Activated T-helper 1 cell treated with anti-CD3 and anti-CD28 coated beads, Interleukin-12 subunit alpha, Interleukin-12 subunit beta, Interleukin-2, Interleukin-4 antibody, amounts not matched to agents 30 ng/mL and 10 ng/mL and 1 ng/mL, durations not matched to agents 14 hours and 24 hours and 36 hours (primary cell): ENCODE results near the gene ABCA7. TPM values are rescaled to one million over a fixed set of nuclear protein-coding genes. Genes with fewer than 3 reads are reported as not detected.

Experiments used
- DNase-seq: peaks from one replicate; pipeline ENCODE4 v3.0.0; 2021; ENCODE audit warnings: low spot score
- H3K27ac Mint-ChIP-seq: one replicate; pipeline ENCODE4 v1.8.0; 2021; ENCODE audit warnings: mild to moderate bottlenecking, mixed read lengths
- H3K27me3 Mint-ChIP-seq: one replicate; pipeline ENCODE4 v1.8.0; 2022; ENCODE audit warnings: mild to moderate bottlenecking, moderate library complexity, mixed read lengths; ENCODE audit not compliant: insufficient read depth
- H3K36me3 Mint-ChIP-seq: one replicate; pipeline ENCODE4 v1.8.0; 2021; ENCODE audit warnings: low read depth, mixed read lengths
- H3K4me1 Mint-ChIP-seq: one replicate; pipeline ENCODE4 v1.8.0; 2021; ENCODE audit warnings: low read depth, mixed read lengths
- H3K4me3 Mint-ChIP-seq: one replicate; pipeline ENCODE4 v1.8.0; 2021; ENCODE audit warnings: mild to moderate bottlenecking, moderate library complexity, mixed read lengths
- H3K9me3 Mint-ChIP-seq: one replicate; pipeline ENCODE4 v1.8.0; 2021; ENCODE audit warnings: mixed read lengths
- intact Hi-C: fragments of 100-400 bp; cut with micrococcal nuclease; formaldehyde crosslinking; loops from one replicate; pipeline ENCODE4 v1.15.1; 2024
- total RNA-seq: library from RNA; stranded (reverse); gene quantifications from 2 replicates; pipeline ENCODE4 v1.2.3, GENCODE V29; 2022

Gene ABCA7
- total RNA-seq, 1 donor from 2014 or later, result 15.8 TPM

GRCh38 chr19:996051-996838 lies 43.7 kb upstream of the ABCA7 start:
- peak overlapping the region; percentile 47 for H3K4me3 Mint-ChIP-seq
- no peak overlapping the region for H3K27ac Mint-ChIP-seq
- H3K27me3 Mint-ChIP-seq, result peaks cover 33% of the 10 kb centered on the region
- no peaks in the 10 kb centered on the region for H3K9me3 Mint-ChIP-seq
- H3K4me1 Mint-ChIP-seq, result peaks cover 5% of the 10 kb centered on the region
- intact Hi-C loops, result no loop called here
- H3K36me3 Mint-ChIP-seq, result peaks cover 6% of the 10 kb centered on the region
- peak; percentile 69 for DNase-seq

DNA sequence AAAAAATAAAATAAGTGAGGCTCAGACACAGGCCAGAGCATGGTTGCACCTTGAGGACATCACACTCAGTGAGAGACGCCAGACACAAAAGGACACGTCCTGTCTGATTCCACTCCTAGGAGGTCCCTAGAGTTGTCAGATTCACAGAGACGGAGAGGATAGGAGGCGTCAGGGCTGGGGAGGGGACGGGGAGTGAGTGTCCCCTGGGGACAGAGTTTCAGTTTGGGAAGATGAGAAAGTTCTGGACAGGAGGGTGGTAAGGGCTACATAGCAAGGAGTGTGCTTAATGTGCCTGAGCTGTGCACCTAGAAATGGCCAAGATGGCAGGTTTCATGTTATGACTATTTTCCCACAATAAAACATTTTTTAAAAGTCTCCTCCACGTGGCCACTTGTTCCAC lies 41.8 kb upstream of the ABCA7 start:
- Mint-ChIP-seq H3K4me1 (peaks cover 5% of the 10 kb centered on the region), H3K9me3 (no peaks in the 10 kb centered on the region), H3K27me3 (peaks cover 38% of the 10 kb centered on the region), H3K4me3 (no peak overlapping the region), H3K36me3 (peaks cover 4% of the 10 kb centered on the region), H3K27ac (no peak overlapping the region)
- intact Hi-C loops, result no loop called here
- DNase-seq, result no peak

DNA sequence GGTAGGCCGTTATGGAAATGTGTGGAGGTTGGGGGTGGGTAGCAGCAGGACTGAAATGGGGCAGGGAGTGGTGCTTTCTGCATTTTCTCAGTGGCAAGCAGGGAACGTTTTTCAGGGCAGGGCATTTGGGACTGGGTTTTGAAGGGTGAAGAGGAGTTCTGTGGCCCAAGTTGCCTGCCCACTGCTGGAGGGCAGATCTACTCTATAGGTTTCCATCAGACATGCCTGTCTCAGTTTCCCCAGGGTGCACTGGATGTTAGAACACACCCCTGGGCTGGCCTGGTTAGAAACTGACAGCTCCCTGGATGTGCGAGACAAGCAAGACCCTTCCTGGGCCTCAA lies 40.6 kb upstream of the ABCA7 start:
- Mint-ChIP-seq H3K9me3 (no peaks in the 10 kb centered on the region), H3K4me1 (peaks cover 5% of the 10 kb centered on the region), H3K27me3 (peaks cover 38% of the 10 kb centered on the region), H3K27ac (no peak overlapping the region), H3K36me3 (no peaks in the 10 kb centered on the region), H3K4me3 (peak overlapping the region; percentile 47)
- intact Hi-C loops, result no loop called here
- DNase-seq, result no peak

- Mint-ChIP-seq H3K36me3 (no peaks in the 10 kb centered on the region), H3K4me1 (peaks cover 5% of the 10 kb centered on the region), H3K27ac (no peak within 1 kb of the TSS), H3K9me3 (no peaks in the 10 kb centered on the region), H3K4me3 (peak within 1 kb of the TSS; percentile 47), H3K27me3 (peaks cover 38% of the 10 kb centered on the region)
- DNase-seq, result peak; percentile 43
- intact Hi-C loops, result loop anchor here (2.0 kb wide), 2 partner anchors 137 to 229 kb away; no protein-coding TSS in a partner anchor
These were observed 39.8 kb upstream of the ABCA7 start, which contains the start of gene GRIN3B for GRCh38 chr19:1000095-1000494. GRIN3B (plus strand) TSS chr19:1000419; CDS start chr19:1000438, 19 bp downstream.

DNA sequence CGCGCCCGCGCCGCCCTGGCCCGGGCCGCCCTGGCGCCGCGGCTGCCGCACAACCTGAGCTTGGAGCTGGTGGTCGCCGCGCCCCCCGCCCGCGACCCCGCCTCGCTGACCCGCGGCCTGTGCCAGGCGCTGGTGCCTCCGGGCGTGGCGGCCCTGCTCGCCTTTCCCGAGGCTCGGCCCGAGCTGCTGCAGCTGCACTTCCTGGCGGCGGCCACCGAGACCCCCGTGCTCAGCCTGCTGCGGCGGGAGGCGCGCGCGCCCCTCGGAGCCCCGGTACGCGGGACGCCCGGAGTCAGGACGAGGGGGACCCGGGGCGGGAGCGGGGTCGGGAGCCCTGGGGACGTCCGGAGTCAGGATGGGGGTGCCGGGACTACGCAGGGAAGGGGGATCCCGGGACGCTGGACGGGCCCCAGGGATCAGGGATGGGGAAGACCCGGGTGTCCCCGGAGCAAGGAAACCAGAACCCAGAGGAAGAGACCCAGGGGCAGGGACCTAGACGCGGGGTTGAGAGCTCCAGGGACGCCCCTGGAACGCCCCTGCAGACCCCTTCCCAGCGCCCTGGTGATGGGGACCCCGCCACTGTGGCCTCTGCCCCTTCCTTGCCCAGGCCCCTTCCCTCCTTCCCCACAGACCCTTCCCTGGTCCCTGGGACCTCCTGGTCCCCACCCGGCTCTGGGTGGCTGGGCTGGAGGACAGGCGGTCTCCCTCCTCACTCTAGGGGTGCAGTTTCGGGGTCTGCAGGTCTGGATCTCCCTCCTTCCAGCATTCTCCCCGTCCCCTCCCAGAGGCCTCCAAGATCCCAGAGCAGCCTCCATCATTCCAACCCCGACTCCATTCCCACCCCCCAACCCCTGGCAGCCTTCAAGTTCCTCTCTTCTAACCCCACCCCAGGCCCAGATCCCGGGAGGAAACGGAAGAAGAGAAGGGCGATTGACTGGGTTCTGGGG lies 39.0 kb upstream of the ABCA7 start:
- H3K36me3 Mint-ChIP-seq, result no peaks in the 10 kb centered on the region
- intact Hi-C loops, result loop anchor here (1.0 to 2.0 kb wide), 3 partner anchors 80 to 230 kb away; no protein-coding TSS in a partner anchor
- DNase-seq, result no peak
- H3K9me3 Mint-ChIP-seq, result no peaks in the 10 kb centered on the region
- no peak overlapping the region for H3K4me3 Mint-ChIP-seq
- H3K27ac Mint-ChIP-seq, result no peak overlapping the region
- H3K27me3 Mint-ChIP-seq, result peaks cover 38% of the 10 kb centered on the region
- H3K4me1 Mint-ChIP-seq, result peaks cover 5% of the 10 kb centered on the region

DNA sequence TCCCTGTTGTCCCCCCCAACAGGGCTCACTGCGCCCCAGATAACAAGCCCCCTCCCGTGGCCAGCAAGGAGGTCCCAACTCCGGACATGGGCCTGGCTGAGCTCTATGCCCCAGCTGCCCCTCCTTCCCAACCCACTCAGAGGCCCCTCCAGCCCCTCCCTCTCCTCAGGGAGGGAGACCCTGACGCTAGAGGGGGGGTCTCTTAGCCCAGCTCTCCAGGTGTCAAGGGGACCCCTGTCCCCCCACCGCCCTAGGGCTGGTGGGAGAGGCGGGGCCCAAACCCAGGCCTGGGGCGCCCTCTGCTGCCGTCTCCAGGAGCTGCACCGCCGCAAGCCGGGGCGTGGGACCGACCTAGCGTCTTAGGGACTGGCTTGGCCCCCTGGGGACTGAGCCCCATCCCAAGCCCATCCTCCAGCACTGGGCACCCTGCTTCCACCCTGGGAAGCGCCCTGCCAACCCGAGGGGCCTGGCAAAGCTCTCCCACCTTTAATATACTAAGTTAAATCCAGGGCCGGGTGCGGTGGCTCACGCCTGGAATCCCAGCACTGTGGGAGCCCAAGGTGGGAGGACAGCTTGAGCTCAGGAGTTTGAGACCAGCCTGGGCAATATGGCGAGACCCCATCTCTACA lies 38.3 kb upstream of the ABCA7 start:
- H3K4me1 Mint-ChIP-seq, result peaks cover 5% of the 10 kb centered on the region

DNA sequence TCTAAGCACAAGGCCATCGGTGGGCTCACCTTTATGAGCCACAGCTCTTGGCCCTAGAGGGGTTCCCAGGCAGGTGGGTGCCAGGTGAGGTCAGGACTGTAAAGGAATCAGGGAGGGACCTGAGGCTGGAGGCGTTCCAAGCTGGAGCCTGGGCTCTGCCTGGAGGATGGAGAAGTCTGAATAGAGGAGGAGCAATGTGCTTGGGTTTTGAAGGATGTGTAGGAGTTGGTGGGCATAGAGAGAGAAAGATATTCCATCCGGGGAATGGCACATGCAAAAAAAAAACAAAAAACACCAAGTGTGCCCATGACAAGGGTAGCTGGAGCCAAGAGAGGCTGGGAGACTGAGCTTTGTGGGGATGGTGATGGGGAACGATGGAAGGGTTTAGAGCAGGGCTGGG lies 37.3 kb upstream of the ABCA7 start:
- H3K4me3 Mint-ChIP-seq, result no peak overlapping the region
- intact Hi-C loops, result no loop called here
- no peaks in the 10 kb centered on the region for H3K9me3 Mint-ChIP-seq
- H3K36me3 Mint-ChIP-seq, result no peaks in the 10 kb centered on the region
- peaks cover 25% of the 10 kb centered on the region for H3K27me3 Mint-ChIP-seq
- H3K4me1 Mint-ChIP-seq, result peaks cover 5% of the 10 kb centered on the region
- no peak for DNase-seq
- no peak overlapping the region for H3K27ac Mint-ChIP-seq

More for the DNA sequence above, 38.3 kb upstream of the ABCA7 start:
- Mint-ChIP-seq H3K9me3 (no peaks in the 10 kb centered on the region), H3K4me3 (no peak overlapping the region), H3K36me3 (no peaks in the 10 kb centered on the region), H3K27me3 (peaks cover 33% of the 10 kb centered on the region), H3K27ac (no peak overlapping the region)
- intact Hi-C loops, result loop anchor here (1.0 to 2.0 kb wide), 3 partner anchors 80 to 231 kb away; no protein-coding TSS in a partner anchor
- DNase-seq, result peak; percentile 58

- Mint-ChIP-seq H3K9me3 (no peaks in the 10 kb centered on the region), H3K4me3 (no peak overlapping the region), H3K4me1 (peaks cover 5% of the 10 kb centered on the region), H3K27ac (no peak overlapping the region), H3K36me3 (peaks cover under 1% of the 10 kb centered on the region), H3K27me3 (peaks cover 20% of the 10 kb centered on the region)
- intact Hi-C loops, result no loop called here
- no peak for DNase-seq
These were observed 36.6 kb upstream of the ABCA7 start for GRCh38 chr19:1003283-1003682.

- intact Hi-C loops, result no loop called here
- peaks cover 2% of the 10 kb centered on the region for H3K36me3 Mint-ChIP-seq
- no peaks in the 10 kb centered on the region for H3K9me3 Mint-ChIP-seq
- H3K4me3 Mint-ChIP-seq, result no peak overlapping the region
- H3K27me3 Mint-ChIP-seq, result peaks cover 13% of the 10 kb centered on the region
- peaks cover 2% of the 10 kb centered on the region for H3K4me1 Mint-ChIP-seq
- DNase-seq, result no peak
- H3K27ac Mint-ChIP-seq, result no peak overlapping the region
These were observed 35.6 kb upstream of the ABCA7 start for GRCh38 chr19:1004204-1004802.

GRCh38 chr19:1004803-1005664 lies 34.9 kb upstream of the ABCA7 start:
- no peak for DNase-seq
- Mint-ChIP-seq H3K4me3 (no peak overlapping the region), H3K27me3 (peaks cover 8% of the 10 kb centered on the region), H3K27ac (no peak overlapping the region), H3K4me1 (no peaks in the 10 kb centered on the region), H3K36me3 (peaks cover 4% of the 10 kb centered on the region), H3K9me3 (no peaks in the 10 kb centered on the region)
- intact Hi-C loops, result no loop called here

GRCh38 chr19:1006711-1007398 lies 33.1 kb upstream of the ABCA7 start:
- no peak overlapping the region for H3K4me3 Mint-ChIP-seq
- H3K27me3 Mint-ChIP-seq, result peaks cover 2% of the 10 kb centered on the region
- DNase-seq, result no peak
- H3K27ac Mint-ChIP-seq, result no peak overlapping the region
- H3K36me3 Mint-ChIP-seq, result peaks cover 4% of the 10 kb centered on the region
- H3K4me1 Mint-ChIP-seq, result no peaks in the 10 kb centered on the region
- intact Hi-C loops, result no loop called here
- H3K9me3 Mint-ChIP-seq, result no peaks in the 10 kb centered on the region
